ENCODE measurements around the gene NCOA3.

NCOA3 gene

DNA sequence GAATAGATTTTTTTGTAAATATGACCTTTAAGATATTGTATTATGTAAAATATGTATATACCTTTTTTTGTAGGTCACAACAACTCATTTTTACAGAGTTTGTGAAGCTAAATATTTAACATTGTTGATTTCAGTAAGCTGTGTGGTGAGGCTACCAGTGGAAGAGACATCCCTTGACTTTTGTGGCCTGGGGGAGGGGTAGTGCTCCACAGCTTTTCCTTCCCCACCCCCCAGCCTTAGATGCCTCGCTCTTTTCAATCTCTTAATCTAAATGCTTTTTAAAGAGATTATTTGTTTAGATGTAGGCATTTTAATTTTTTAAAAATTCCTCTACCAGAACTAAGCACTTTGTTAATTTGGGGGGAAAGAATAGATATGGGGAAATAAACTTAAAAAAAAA lies 152.7 kb downstream of the NCOA3 start:
- H3K4me2 ChIP-seq (ENCODE audit: low read length) = no peak overlapping the region
- no peak overlapping the region for H3K4me3 ChIP-seq (ENCODE audit: low read depth, low read length, poor library complexity, severe bottlenecking)
- H3K9ac ChIP-seq (ENCODE audit: low read length) = no peak overlapping the region
- H3K79me2 ChIP-seq (ENCODE audit: insufficient read depth, low read length) = no peaks in the 10 kb centered on the region
- H4K20me1 ChIP-seq (ENCODE audit: insufficient read depth, low read length) = 0 out of 2 replicates have a peak, but pooled peaks cover 2% of the 10 kb centered on the region
- no peak overlapping the region for H3K27ac ChIP-seq (ENCODE audit: low read depth, low read length, poor library complexity, severe bottlenecking)
- no peaks in the 10 kb centered on the region for H3K9me3 ChIP-seq (ENCODE audit: low read length)
- H3K9me2 ChIP-seq (ENCODE audit: low read depth, low read length) = no peaks in the 10 kb centered on the region
- H3F3A ChIP-seq (ENCODE audit: insufficient read depth, low read length) = no peaks in the 10 kb centered on the region; the same call in 1 of the 2 replicates
- no peak overlapping the region for H2AFZ ChIP-seq (ENCODE audit: low read length)
- peaks cover 96% of the 10 kb centered on the region for H3K36me3 ChIP-seq (ENCODE audit: insufficient read depth, low read length)
- TF ChIP-seq, protein P1, sequence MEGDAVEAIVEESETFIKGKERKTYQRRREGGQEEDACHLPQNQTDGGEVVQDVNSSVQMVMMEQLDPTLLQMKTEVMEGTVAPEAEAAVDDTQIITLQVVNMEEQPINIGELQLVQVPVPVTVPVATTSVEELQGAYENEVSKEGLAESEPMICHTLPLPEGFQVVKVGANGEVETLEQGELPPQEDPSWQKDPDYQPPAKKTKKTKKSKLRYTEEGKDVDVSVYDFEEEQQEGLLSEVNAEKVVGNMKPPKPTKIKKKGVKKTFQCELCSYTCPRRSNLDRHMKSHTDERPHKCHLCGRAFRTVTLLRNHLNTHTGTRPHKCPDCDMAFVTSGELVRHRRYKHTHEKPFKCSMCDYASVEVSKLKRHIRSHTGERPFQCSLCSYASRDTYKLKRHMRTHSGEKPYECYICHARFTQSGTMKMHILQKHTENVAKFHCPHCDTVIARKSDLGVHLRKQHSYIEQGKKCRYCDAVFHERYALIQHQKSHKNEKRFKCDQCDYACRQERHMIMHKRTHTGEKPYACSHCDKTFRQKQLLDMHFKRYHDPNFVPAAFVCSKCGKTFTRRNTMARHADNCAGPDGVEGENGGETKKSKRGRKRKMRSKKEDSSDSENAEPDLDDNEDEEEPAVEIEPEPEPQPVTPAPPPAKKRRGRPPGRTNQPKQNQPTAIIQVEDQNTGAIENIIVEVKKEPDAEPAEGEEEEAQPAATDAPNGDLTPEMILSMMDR (IDR thresholded peaks at IDR 0.05; ENCODE audit: low read length) = no peak
- no peak for TF ChIP-seq EZH2 (IDR thresholded peaks at IDR 0.05; ENCODE audit: borderline replicate concordance, low read length)
- H3K4me1 ChIP-seq (ENCODE audit: insufficient read depth, low read length, severe bottlenecking) = no peaks in the 10 kb centered on the region
- no peaks in the 10 kb centered on the region for H3K27me3 ChIP-seq (ENCODE audit: insufficient read depth, low read length)

DNA sequence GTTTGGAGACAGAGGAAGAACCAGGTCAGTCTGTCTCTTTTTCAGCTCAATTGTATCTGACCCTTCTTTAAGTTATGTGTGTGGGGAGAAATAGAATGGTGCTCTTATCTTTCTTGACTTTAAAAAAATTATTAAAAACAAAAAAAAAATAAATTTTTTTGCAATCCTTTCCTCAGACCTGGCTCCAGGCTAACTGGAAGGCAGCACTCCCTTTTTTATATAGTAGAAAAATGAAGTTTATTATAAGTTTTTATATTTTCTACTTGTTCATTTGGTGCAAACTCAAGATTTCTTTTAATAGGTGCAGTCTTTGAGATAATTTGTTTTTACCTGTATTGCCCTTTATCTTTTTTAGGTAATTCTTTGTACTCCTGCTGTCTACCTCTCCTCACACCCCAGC lies 153.9 kb downstream of the NCOA3 start:
- Histone ChIP-seq H3K27me3 (ENCODE audit: insufficient read depth, low read length) (no peaks in the 10 kb centered on the region), H2AFZ (ENCODE audit: low read length) (no peak overlapping the region), H3K4me3 (ENCODE audit: low read depth, low read length, poor library complexity, severe bottlenecking) (no peak overlapping the region), H3K4me1 (ENCODE audit: insufficient read depth, low read length, severe bottlenecking) (no peaks in the 10 kb centered on the region), H3K4me2 (ENCODE audit: low read length) (no peak overlapping the region), H3K36me3 (ENCODE audit: insufficient read depth, low read length) (peaks cover 94% of the 10 kb centered on the region), H3K9ac (ENCODE audit: low read length) (no peak overlapping the region), H3F3A (ENCODE audit: insufficient read depth, low read length) (no peaks in the 10 kb centered on the region; the same call in 1 of the 2 replicates), H3K79me2 (ENCODE audit: insufficient read depth, low read length) (no peaks in the 10 kb centered on the region), H4K20me1 (ENCODE audit: insufficient read depth, low read length) (0 out of 2 replicates have a peak, but pooled peaks cover 2% of the 10 kb centered on the region), H3K9me2 (ENCODE audit: low read depth, low read length) (no peaks in the 10 kb centered on the region), H3K27ac (ENCODE audit: low read depth, low read length, poor library complexity, severe bottlenecking) (no peak overlapping the region), H3K9me3 (ENCODE audit: low read length) (no peaks in the 10 kb centered on the region)
- TF ChIP-seq EZH2 (IDR thresholded peaks at IDR 0.05; ENCODE audit: borderline replicate concordance, low read length) = no peak
- TF ChIP-seq, protein P1 (IDR thresholded peaks at IDR 0.05; ENCODE audit: low read length) = no peak

DNA sequence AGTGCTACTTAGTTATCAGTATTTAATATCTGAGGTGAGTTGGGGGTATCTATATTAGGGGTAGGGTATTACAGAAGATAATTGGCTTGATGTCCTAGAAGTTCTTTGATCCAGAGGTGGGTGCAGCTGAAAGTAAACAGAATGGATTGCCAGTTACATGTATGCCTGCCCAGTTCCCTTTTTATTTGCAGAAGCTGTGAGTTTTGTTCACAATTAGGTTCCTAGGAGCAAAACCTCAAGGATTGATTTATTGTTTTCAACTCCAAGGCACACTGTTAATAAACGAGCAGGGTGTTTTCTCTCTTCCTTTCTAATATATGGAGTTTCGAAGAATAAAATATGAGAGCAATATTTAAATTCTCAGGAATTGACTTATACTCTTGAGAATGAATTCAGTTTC lies 154.6 kb downstream of the NCOA3 start:
- Histone ChIP-seq H3K4me2 (ENCODE audit: low read length) (no peak overlapping the region), H3K4me1 (ENCODE audit: insufficient read depth, low read length, severe bottlenecking) (no peaks in the 10 kb centered on the region), H4K20me1 (ENCODE audit: insufficient read depth, low read length) (0 out of 2 replicates have a peak, but pooled peaks cover 2% of the 10 kb centered on the region), H3K79me2 (ENCODE audit: insufficient read depth, low read length) (no peaks in the 10 kb centered on the region), H3K9ac (ENCODE audit: low read length) (no peak overlapping the region), H3F3A (ENCODE audit: insufficient read depth, low read length) (no peaks in the 10 kb centered on the region; the same call in 1 of the 2 replicates), H3K9me2 (ENCODE audit: low read depth, low read length) (no peaks in the 10 kb centered on the region), H3K27ac (ENCODE audit: low read depth, low read length, poor library complexity, severe bottlenecking) (no peak overlapping the region), H3K36me3 (ENCODE audit: insufficient read depth, low read length) (peaks cover 94% of the 10 kb centered on the region), H3K9me3 (ENCODE audit: low read length) (no peaks in the 10 kb centered on the region), H2AFZ (ENCODE audit: low read length) (no peak overlapping the region), H3K4me3 (ENCODE audit: low read depth, low read length, poor library complexity, severe bottlenecking) (no peak overlapping the region), H3K27me3 (ENCODE audit: insufficient read depth, low read length) (no peaks in the 10 kb centered on the region)
- TF ChIP-seq, protein P1 (IDR thresholded peaks at IDR 0.05; ENCODE audit: low read length) = no peak
- TF ChIP-seq EZH2 (IDR thresholded peaks at IDR 0.05; ENCODE audit: borderline replicate concordance, low read length) = no peak

All from OCI-LY1 (cell line).